Peyer's patch (tissue), 4 donors: ENCODE measurements around the gene SUN2. TPM values are rescaled to one million over a fixed set of nuclear protein-coding genes. Genes with fewer than 3 reads are reported as not detected.
A peak's percentile ranks its signal among the peaks of the same experiment; 100 is the strongest.

Source experiments
- DNase-seq, 3 donors: peaks; one replicate each; pipeline ENCODE4 v3.0.0-alpha.2; 2017 to 2019
- H3K27ac ChIP-seq, 4 donors: fragments of 200-600 bp; sonication (generic); one replicate each; pipeline ENCODE4 v1.5.1; 2016 to 2019
- H3K27me3 ChIP-seq, 2 donors: fragments of 200-600 bp; sonication (generic); one replicate each; pipeline ENCODE4 v1.5.1; 2019
- H3K36me3 ChIP-seq, 3 donors: fragments of 200-600 bp; sonication (generic); one replicate each; pipeline ENCODE4 v1.5.1; 2016 to 2019
- H3K4me1 ChIP-seq, 4 donors: fragments of 200-600 bp; sonication (generic); one replicate each; pipeline ENCODE4 v1.5.1; 2016 to 2019
- H3K4me3 ChIP-seq, 4 donors: fragments of 200-600 bp; sonication (generic); 1 replicate in 3 of 4; 2 replicates in 1 of 4; pipeline ENCODE4 v1.5.1; 2016 to 2019; ENCODE audit warnings: mild to moderate bottlenecking in 1 of 4
- H3K9me3 ChIP-seq, 4 donors: fragments of 200-600 bp; sonication (generic); one replicate each; pipeline ENCODE4 v1.5.1; 2016 to 2019; ENCODE audit warnings: mild to moderate bottlenecking in 1 of 4
- CTCF ChIP-seq, 6 experiments: fragments of 450-650 bp in 4 of 6; fragments of 200-600 bp in 2 of 6; sonication (generic) in 1 of 6; IDR thresholded peaks; one replicate each; pipeline ENCODE4 v1.5.1; 2017 to 2019; ENCODE audit warnings: antibody characterized with exemption in 6 of 6, mild to moderate bottlenecking in 3 of 6, moderate library complexity in 1 of 6
- POLR2A ChIP-seq, 2 donors: fragments of 450-650 bp; IDR thresholded peaks; one replicate each; pipeline ENCODE4 v1.5.1; 2017; ENCODE audit warnings: antibody characterized with exemption in 2 of 2, mild to moderate bottlenecking in 2 of 2, moderate library complexity in 2 of 2
- total RNA-seq, 4 donors: library from RNA; depleted of rRNA; stranded (reverse); fragments of >200 nt; gene quantifications; one replicate each; pipeline ENCODE4 v1.1.0, GENCODE V29; 2016

Gene SUN2
- total RNA-seq, 4 donors from 2014 or later = 171 to 291 (median 248) TPM

GRCh38 chr22:38715176-38715764, 40.5 kb downstream of the SUN2 start:
- H3K9me3 ChIP-seq = no peaks in the 10 kb centered on the region
- H3K36me3 ChIP-seq = peaks cover 0 to 29% (median 0%) of the 10 kb centered on the region in 3 donors
- peaks cover 0 to 8% (median 0%) of the 10 kb centered on the region in 4 donors for H3K4me1 ChIP-seq
- H3K27ac ChIP-seq = no peak overlapping the region
- no peaks in the 10 kb centered on the region for H3K27me3 ChIP-seq
- DNase-seq = no peak
- no peak overlapping the region for H3K4me3 ChIP-seq
- no peak for TF ChIP-seq POLR2A (IDR thresholded peaks at IDR 0.05)
- TF ChIP-seq CTCF (IDR thresholded peaks at IDR 0.05) = no peak

- Histone ChIP-seq H3K27ac (no peak overlapping the region), H3K36me3 (peaks cover 0 to 36% (median 0%) of the 10 kb centered on the region in 3 donors), H3K27me3 (no peaks in the 10 kb centered on the region), H3K4me1 (peaks cover 0 to 13% (median 3%) of the 10 kb centered on the region in 4 donors), H3K9me3 (no peaks in the 10 kb centered on the region), H3K4me3 (no peak overlapping the region)
- TF ChIP-seq POLR2A (IDR thresholded peaks at IDR 0.05) (no peak), CTCF (IDR thresholded peaks at IDR 0.05) (no peak)
- DNase-seq = no peak
Observed at GRCh38 chr22:38713921-38714320, 41.9 kb downstream of the SUN2 start.

DNA sequence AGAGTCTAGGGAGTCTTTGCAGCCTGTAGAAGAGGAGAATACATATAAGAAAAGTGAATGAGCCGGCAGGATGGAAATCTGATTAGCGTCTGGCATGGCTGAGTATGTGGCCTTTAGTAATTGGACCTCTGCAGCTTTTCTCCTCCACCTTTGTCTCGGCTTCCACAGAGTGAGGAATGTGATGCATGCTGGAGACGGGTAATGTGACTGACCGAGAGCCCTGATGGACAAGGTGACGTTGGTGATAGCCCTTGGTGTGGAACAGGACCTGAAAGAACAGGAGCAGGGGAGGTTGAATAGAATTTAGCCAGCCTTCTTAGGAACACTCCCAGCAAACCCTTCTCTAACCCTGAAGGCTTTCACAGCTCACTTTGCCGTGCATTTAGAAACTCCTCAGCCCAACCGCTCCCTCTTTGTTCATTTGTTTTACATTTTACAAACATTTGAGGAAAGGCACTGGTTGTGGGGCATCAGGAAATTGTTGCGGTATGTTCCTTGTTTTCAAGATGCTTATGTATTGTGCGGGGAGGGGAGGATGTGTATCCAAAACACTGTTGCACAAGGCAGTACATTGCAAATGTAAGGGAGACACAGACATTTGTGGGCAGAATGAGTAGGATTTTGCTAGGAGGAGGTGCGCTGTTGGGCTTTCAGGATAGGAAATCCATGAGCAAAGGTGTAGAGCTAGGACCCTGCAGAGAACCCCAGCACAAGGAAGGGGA, 43.2 kb downstream of the SUN2 start:
- DNase-seq = no peak
- no peak overlapping the region for H3K27ac ChIP-seq
- peaks cover 0 to 26% (median 9%) of the 10 kb centered on the region in 4 donors for H3K4me1 ChIP-seq
- no peaks in the 10 kb centered on the region for H3K27me3 ChIP-seq
- no peak overlapping the region for H3K4me3 ChIP-seq
- peaks cover 0 to 32% (median 0%) of the 10 kb centered on the region in 3 donors for H3K36me3 ChIP-seq
- TF ChIP-seq CTCF (IDR thresholded peaks at IDR 0.05) = no peak
- TF ChIP-seq POLR2A (IDR thresholded peaks at IDR 0.05) = no peak
- H3K9me3 ChIP-seq = no peaks in the 10 kb centered on the region

DNA sequence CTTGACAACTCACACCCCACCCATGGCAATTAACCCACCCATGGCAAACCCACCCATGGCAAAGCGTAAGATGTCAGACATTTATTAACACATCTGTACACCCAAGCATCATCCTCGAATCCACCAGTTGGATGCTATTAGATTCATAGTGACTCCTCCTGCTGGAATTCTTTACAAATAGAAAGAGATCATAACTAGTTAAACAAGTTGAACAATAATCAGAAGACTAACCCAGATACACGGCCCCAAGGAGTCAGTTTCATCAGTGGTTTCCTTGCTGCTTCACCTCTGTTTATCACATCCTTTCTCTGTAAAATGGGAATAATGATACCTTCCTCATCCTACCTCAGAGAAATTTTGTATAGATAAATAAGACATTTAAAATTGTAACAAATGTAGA, 44.9 kb downstream of the SUN2 start:
- no peak overlapping the region for H3K27ac ChIP-seq
- no peaks in the 10 kb centered on the region for H3K9me3 ChIP-seq
- TF ChIP-seq POLR2A (IDR thresholded peaks at IDR 0.05) (no peak), CTCF (IDR thresholded peaks at IDR 0.05) (no peak)
- H3K27me3 ChIP-seq = no peaks in the 10 kb centered on the region
- peaks cover 0 to 36% (median 10%) of the 10 kb centered on the region in 4 donors for H3K4me1 ChIP-seq
- DNase-seq = no peak
- no peak overlapping the region for H3K4me3 ChIP-seq
- peaks cover 0 to 14% (median 0%) of the 10 kb centered on the region in 3 donors for H3K36me3 ChIP-seq

DNA sequence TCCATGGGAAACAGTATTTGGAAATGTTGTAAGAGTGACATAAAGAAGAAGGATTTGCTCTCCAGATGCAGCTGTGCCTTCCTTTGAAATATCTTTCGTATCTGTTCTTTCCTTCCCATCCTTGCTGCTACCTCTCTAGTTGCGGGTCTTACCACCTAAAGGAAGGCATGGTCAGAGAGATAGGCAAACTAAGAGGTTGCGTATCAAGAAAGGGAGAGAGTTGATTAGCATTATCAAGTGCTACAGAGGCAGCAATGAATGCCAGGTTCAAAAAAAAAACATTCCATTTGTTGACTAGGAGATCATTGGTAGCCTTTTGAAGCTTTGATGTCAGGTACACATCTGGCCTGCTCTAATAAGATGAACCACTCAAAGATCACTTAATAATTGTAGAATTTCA, 45.4 kb downstream of the SUN2 start:
- DNase-seq = no peak
- H3K4me3 ChIP-seq = no peak overlapping the region
- no peaks in the 10 kb centered on the region for H3K27me3 ChIP-seq
- H3K27ac ChIP-seq = peak overlapping the region in 1 of 4 donors; percentile 72
- TF ChIP-seq POLR2A (IDR thresholded peaks at IDR 0.05) (no peak), CTCF (IDR thresholded peaks at IDR 0.05) (no peak)
- peaks cover 0 to 36% (median 10%) of the 10 kb centered on the region in 4 donors for H3K4me1 ChIP-seq
- peaks cover 0 to 13% (median 0%) of the 10 kb centered on the region in 3 donors for H3K36me3 ChIP-seq
- no peaks in the 10 kb centered on the region for H3K9me3 ChIP-seq
